ENCODE measurements around the gene PHKA2. TPM values are rescaled to one million over a fixed set of nuclear protein-coding genes. Genes with fewer than 3 reads are reported as not detected.

Gene PHKA2
- total and polyA plus RNA-seq, 2 donors (not counting 1 experiment from before 2014, with no cell fraction given) = 7.9 to 8.3 TPM

DNA sequence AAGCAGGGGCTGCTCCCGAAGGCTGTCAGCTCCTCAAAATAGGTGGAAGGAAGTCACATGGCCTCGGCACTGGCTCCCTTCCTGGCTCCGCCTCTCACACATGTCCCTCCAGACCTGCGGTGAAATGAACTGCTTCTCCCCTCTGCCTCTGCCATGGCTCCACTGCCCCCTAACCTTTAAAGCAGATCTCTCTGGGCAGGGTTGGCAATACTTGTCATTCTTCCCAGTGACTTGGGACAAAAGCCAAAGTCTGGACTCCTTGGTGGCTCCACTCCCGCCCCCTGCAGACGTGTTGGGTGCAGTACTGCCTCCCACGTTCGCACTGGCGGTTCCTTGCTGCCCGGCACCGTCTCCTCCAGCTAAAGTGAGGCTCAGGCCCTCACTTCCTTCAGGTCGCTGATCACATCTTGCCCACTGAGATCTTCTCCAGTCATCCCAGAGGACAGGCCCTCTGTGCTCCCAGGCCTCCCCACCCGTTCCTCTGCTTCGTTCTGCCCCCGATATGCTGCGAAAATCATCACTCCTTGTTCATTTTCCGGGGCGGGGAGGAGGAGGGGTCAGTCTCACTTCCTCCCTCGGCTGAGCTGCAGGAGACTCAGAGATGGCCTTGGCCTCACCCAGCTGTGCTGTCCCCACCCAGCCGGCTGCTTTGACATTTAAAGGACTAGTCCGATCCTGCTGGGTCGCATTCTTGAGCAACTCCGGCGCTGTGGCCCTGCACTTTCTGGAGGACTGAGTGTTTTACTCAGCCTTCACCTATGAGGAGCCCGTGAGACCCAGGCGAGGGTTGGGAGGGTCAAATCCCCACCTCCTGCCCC lies 97.4 kb downstream of the PHKA2 start:
- Histone ChIP-seq H3K4me3 (replicated peaks in 1 of 4; ENCODE audit: control extremely low read depth in 1 of 4, insufficient read depth in 1 of 4, low read depth in 3 of 4, low read length in 4 of 4) (peak overlapping the region in 3 of 4 experiments; percentile 10 to 38 (median 33)), H3K4me2 (ENCODE audit: extremely low read depth, insufficient read depth, low read length) (peak overlapping the region; percentile 64), H3K27me3 (ENCODE audit: control insufficient read depth, insufficient read depth, low read length) (no peaks in the 10 kb centered on the region), H3K27ac (ENCODE audit: insufficient read depth, low read length) (no peak overlapping the region), H3K36me3 (ENCODE audit: control insufficient read depth, insufficient read depth, low read length) (no peaks in the 10 kb centered on the region), H2AFZ (ENCODE audit: low read length) (peak overlapping the region; percentile 73), H4K20me1 (ENCODE audit: control insufficient read depth, extremely low read depth, insufficient read depth, low read length) (no peaks in the 10 kb centered on the region), H3K4me1 (ENCODE audit: control insufficient read depth, extremely low read depth, insufficient read depth, low read length) (peaks cover 6% of the 10 kb centered on the region), H3K79me2 (ENCODE audit: control insufficient read depth, insufficient read depth, low read length) (no peaks in the 10 kb centered on the region), H3K9me3 (ENCODE audit: control insufficient read depth, insufficient read depth, low read depth, low read length) (no peaks in the 10 kb centered on the region), H3K9ac (ENCODE audit: insufficient read depth, low read length) (no peak overlapping the region)
- TF ChIP-seq, protein P1, sequence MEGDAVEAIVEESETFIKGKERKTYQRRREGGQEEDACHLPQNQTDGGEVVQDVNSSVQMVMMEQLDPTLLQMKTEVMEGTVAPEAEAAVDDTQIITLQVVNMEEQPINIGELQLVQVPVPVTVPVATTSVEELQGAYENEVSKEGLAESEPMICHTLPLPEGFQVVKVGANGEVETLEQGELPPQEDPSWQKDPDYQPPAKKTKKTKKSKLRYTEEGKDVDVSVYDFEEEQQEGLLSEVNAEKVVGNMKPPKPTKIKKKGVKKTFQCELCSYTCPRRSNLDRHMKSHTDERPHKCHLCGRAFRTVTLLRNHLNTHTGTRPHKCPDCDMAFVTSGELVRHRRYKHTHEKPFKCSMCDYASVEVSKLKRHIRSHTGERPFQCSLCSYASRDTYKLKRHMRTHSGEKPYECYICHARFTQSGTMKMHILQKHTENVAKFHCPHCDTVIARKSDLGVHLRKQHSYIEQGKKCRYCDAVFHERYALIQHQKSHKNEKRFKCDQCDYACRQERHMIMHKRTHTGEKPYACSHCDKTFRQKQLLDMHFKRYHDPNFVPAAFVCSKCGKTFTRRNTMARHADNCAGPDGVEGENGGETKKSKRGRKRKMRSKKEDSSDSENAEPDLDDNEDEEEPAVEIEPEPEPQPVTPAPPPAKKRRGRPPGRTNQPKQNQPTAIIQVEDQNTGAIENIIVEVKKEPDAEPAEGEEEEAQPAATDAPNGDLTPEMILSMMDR (conservative IDR thresholded peaks at IDR 0.05 in 1 of 2, IDR thresholded peaks at IDR 0.05 in 1 of 2; ENCODE audit: low read depth in 1 of 2, low read length in 2 of 2) = peak; percentile 35 to 57
- TF ChIP-seq EZH2 (IDR thresholded peaks at IDR 0.05; ENCODE audit: low read length, missing control alignments) = no peak
- peak; percentile 42 to 72 for DNase-seq (ENCODE audit: low read depth in 2 of 2)

DNA sequence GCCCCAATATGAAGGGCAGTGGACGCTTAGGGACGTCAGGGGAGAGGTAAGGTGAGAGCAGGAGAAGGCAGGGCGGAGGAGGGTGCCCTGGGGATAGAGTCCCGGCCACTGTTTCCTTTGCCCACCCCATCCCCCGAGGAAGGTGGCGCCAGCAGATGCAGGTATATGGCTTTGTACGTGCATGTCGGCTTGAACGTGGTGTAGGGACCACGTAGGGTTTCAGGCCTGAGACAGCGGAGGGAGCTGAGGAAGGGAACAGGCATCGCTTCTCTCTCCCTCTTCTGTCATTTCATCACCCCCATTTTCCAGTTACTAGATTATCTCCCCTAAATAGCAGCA lies 97.9 kb downstream of the PHKA2 start:
- no peak overlapping the region for H3K9ac ChIP-seq (ENCODE audit: insufficient read depth, low read length)
- H4K20me1 ChIP-seq (ENCODE audit: control insufficient read depth, extremely low read depth, insufficient read depth, low read length) = no peaks in the 10 kb centered on the region

GRCh38 chrX:18885328-18886004 lies 98.4 kb downstream of the PHKA2 start:
- no peaks in the 10 kb centered on the region for H3K79me2 ChIP-seq (ENCODE audit: control insufficient read depth, insufficient read depth, low read length)
- no peak overlapping the region for H3K27ac ChIP-seq (ENCODE audit: insufficient read depth, low read length)
- H3K4me3 ChIP-seq (replicated peaks in 1 of 4; ENCODE audit: control extremely low read depth in 1 of 4, insufficient read depth in 1 of 4, low read depth in 3 of 4, low read length in 4 of 4) = peak overlapping the region in 2 of 4 experiments; percentile 33 to 38
- TF ChIP-seq, protein P1 (conservative IDR thresholded peaks at IDR 0.05 in 1 of 2, IDR thresholded peaks at IDR 0.05 in 1 of 2; ENCODE audit: low read depth in 1 of 2, low read length in 2 of 2) = no peak
- TF ChIP-seq EZH2 (IDR thresholded peaks at IDR 0.05; ENCODE audit: low read length, missing control alignments) = no peak
- no peaks in the 10 kb centered on the region for H3K9me3 ChIP-seq (ENCODE audit: control insufficient read depth, insufficient read depth, low read depth, low read length)
- no peaks in the 10 kb centered on the region for H3K27me3 ChIP-seq (ENCODE audit: control insufficient read depth, insufficient read depth, low read length)
- H3K4me1 ChIP-seq (ENCODE audit: control insufficient read depth, extremely low read depth, insufficient read depth, low read length) = peaks cover 6% of the 10 kb centered on the region
- peak overlapping the region; percentile 64 for H3K4me2 ChIP-seq (ENCODE audit: extremely low read depth, insufficient read depth, low read length)
- no peak overlapping the region for H3K9ac ChIP-seq (ENCODE audit: insufficient read depth, low read length)
- peak; percentile 34 to 45 for DNase-seq (ENCODE audit: low read depth in 2 of 2)
- H2AFZ ChIP-seq (ENCODE audit: low read length) = no peak overlapping the region
- no peaks in the 10 kb centered on the region for H4K20me1 ChIP-seq (ENCODE audit: control insufficient read depth, extremely low read depth, insufficient read depth, low read length)
- H3K36me3 ChIP-seq (ENCODE audit: control insufficient read depth, insufficient read depth, low read length) = no peaks in the 10 kb centered on the region

More for the DNA sequence above, 97.9 kb downstream of the PHKA2 start:
- H3K36me3 ChIP-seq (ENCODE audit: control insufficient read depth, insufficient read depth, low read length) = no peaks in the 10 kb centered on the region
- H3K27me3 ChIP-seq (ENCODE audit: control insufficient read depth, insufficient read depth, low read length) = no peaks in the 10 kb centered on the region
- H3K27ac ChIP-seq (ENCODE audit: insufficient read depth, low read length) = no peak overlapping the region
- peaks cover 6% of the 10 kb centered on the region for H3K4me1 ChIP-seq (ENCODE audit: control insufficient read depth, extremely low read depth, insufficient read depth, low read length)
- no peaks in the 10 kb centered on the region for H3K9me3 ChIP-seq (ENCODE audit: control insufficient read depth, insufficient read depth, low read depth, low read length)
- TF ChIP-seq, protein P1 (conservative IDR thresholded peaks at IDR 0.05 in 1 of 2, IDR thresholded peaks at IDR 0.05 in 1 of 2; ENCODE audit: low read depth in 1 of 2, low read length in 2 of 2) = no peak
- no peak for TF ChIP-seq EZH2 (IDR thresholded peaks at IDR 0.05; ENCODE audit: low read length, missing control alignments)
- peak overlapping the region in 3 of 4 experiments; percentile 10 to 38 (median 33) for H3K4me3 ChIP-seq (replicated peaks in 1 of 4; ENCODE audit: control extremely low read depth in 1 of 4, insufficient read depth in 1 of 4, low read depth in 3 of 4, low read length in 4 of 4)
- H3K79me2 ChIP-seq (ENCODE audit: control insufficient read depth, insufficient read depth, low read length) = no peaks in the 10 kb centered on the region
- DNase-seq (ENCODE audit: low read depth in 2 of 2) = no peak
- peak overlapping the region; percentile 64 for H3K4me2 ChIP-seq (ENCODE audit: extremely low read depth, insufficient read depth, low read length)
- H2AFZ ChIP-seq (ENCODE audit: low read length) = peak overlapping the region; percentile 73

All from fibroblast of lung (primary cell).